ENCODE measurements around the gene PICALM.

DNA sequence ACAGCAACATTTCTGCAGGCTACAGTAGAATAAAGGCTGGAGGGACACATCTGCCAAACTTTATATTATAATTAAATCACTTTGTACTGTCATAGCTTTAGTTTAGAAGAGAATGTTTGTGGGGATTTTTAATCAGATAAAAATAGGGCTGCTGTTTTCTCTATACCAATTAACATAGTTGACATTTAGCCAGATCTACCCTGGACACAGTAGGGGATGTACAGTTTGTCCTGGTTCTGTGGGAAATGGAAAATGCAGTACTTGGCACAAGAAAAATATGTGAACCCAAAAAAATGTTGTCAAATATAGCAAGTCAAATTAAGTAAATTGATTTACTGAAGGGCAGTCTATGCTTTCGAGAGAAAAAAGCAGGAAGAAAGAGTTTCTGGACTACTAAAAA is 20.8 kb upstream of the PICALM start:
- TF ChIP-seq, protein P1, sequence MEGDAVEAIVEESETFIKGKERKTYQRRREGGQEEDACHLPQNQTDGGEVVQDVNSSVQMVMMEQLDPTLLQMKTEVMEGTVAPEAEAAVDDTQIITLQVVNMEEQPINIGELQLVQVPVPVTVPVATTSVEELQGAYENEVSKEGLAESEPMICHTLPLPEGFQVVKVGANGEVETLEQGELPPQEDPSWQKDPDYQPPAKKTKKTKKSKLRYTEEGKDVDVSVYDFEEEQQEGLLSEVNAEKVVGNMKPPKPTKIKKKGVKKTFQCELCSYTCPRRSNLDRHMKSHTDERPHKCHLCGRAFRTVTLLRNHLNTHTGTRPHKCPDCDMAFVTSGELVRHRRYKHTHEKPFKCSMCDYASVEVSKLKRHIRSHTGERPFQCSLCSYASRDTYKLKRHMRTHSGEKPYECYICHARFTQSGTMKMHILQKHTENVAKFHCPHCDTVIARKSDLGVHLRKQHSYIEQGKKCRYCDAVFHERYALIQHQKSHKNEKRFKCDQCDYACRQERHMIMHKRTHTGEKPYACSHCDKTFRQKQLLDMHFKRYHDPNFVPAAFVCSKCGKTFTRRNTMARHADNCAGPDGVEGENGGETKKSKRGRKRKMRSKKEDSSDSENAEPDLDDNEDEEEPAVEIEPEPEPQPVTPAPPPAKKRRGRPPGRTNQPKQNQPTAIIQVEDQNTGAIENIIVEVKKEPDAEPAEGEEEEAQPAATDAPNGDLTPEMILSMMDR (conservative IDR thresholded peaks at IDR 0.05; ENCODE audit: low read depth, low read length): no peak
- TF ChIP-seq POLR2A (IDR thresholded peaks at IDR 0.05; ENCODE audit: low read depth, low read length) (no peak), RCOR1 (IDR thresholded peaks at IDR 0.05; ENCODE audit: insufficient replicate concordance, low read length) (no peak), RFX5 (IDR thresholded peaks at IDR 0.05; ENCODE audit: low read depth, low read length) (no peak), RAD21 (IDR thresholded peaks at IDR 0.05; ENCODE audit: low read length) (no peak), BHLHE40 (IDR thresholded peaks at IDR 0.05; ENCODE audit: low read depth, low read length) (no peak), MAZ (IDR thresholded peaks at IDR 0.05; ENCODE audit: borderline replicate concordance, low read depth, low read length) (no peak), SMC3 (IDR thresholded peaks at IDR 0.05; ENCODE audit: low read depth, low read length) (no peak), CHD1 (IDR thresholded peaks at IDR 0.05; ENCODE audit: low read depth, low read length) (no peak), MXI1 (IDR thresholded peaks at IDR 0.05; ENCODE audit: borderline replicate concordance, low read depth, low read length) (no peak), CEBPB (IDR thresholded peaks at IDR 0.05; ENCODE audit: low read depth, low read length) (no peak)
- TF ChIP-seq, protein P2, sequence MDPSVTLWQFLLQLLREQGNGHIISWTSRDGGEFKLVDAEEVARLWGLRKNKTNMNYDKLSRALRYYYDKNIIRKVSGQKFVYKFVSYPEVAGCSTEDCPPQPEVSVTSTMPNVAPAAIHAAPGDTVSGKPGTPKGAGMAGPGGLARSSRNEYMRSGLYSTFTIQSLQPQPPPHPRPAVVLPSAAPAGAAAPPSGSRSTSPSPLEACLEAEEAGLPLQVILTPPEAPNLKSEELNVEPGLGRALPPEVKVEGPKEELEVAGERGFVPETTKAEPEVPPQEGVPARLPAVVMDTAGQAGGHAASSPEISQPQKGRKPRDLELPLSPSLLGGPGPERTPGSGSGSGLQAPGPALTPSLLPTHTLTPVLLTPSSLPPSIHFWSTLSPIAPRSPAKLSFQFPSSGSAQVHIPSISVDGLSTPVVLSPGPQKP (IDR thresholded peaks at IDR 0.05; ENCODE audit: borderline replicate concordance, low read depth, low read length): no peak
- TF ChIP-seq, protein P3, sequence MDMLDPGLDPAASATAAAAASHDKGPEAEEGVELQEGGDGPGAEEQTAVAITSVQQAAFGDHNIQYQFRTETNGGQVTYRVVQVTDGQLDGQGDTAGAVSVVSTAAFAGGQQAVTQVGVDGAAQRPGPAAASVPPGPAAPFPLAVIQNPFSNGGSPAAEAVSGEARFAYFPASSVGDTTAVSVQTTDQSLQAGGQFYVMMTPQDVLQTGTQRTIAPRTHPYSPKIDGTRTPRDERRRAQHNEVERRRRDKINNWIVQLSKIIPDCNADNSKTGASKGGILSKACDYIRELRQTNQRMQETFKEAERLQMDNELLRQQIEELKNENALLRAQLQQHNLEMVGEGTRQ (IDR thresholded peaks at IDR 0.05; ENCODE audit: low read depth, low read length): no peak

Data from IMR-90 (cell line).